ENCODE measurements around the gene TMEM212.

GRCh38 chr3:171809611-171809860 is 33.6 kb upstream of the TMEM212 start:
- no peak for TF ChIP-seq EZH2 (IDR thresholded peaks at IDR 0.05)
- TF ChIP-seq POLR2AphosphoS5 (IDR thresholded peaks at IDR 0.05; ENCODE audit: borderline replicate concordance, low read depth, low read length) = no peak

Measured in SK-N-MC (cell line).